Liver (tissue), 9 donors: ENCODE data around the gene MKKS. TPM values are rescaled to one million over a fixed set of nuclear protein-coding genes. Genes with fewer than 3 reads are reported as not detected.

ENCODE experiments used
- DNase-seq: peaks from one replicate; pipeline ENCODE4 v3.0.0-alpha.2; 2017; ENCODE audit warnings: low spot score
- H3K27ac ChIP-seq, 2 donors: one replicate each; pipeline ENCODE4 v1.7.0; 2013; ENCODE audit warnings: inconsistent platforms in 2 of 2, low read length in 2 of 2, control low read depth in 1 of 2, low read depth in 1 of 2, mild to moderate bottlenecking in 1 of 2
- H3K27me3 ChIP-seq, 4 donors: one replicate each; pipeline versions ENCODE4 v1.6.1 to v1.7.0; 2013; ENCODE audit warnings: low read length in 3 of 4, inconsistent platforms in 1 of 4, mild to moderate bottlenecking in 1 of 4, moderate library complexity in 1 of 4; ENCODE audit not compliant: control insufficient read depth in 4 of 4, insufficient read depth in 4 of 4
- H3K36me3 ChIP-seq, 4 donors: one replicate each; pipeline versions ENCODE4 v1.6.1 to v1.7.0; 2013; ENCODE audit warnings: low read length in 3 of 4, mild to moderate bottlenecking in 3 of 4, low read depth in 1 of 4, moderate library complexity in 1 of 4; ENCODE audit not compliant: control insufficient read depth in 4 of 4, insufficient read depth in 3 of 4
- H3K4me1 ChIP-seq, 4 donors: one replicate each; pipeline versions ENCODE4 v1.6.1 to v1.7.0; 2013; ENCODE audit warnings: low read length in 3 of 4, mild to moderate bottlenecking in 3 of 4, moderate library complexity in 1 of 4; ENCODE audit not compliant: control insufficient read depth in 4 of 4, insufficient read depth in 4 of 4
- H3K4me3 ChIP-seq, 3 donors: one replicate each; pipeline versions ENCODE4 v1.6.1 to v1.7.0; 2013; ENCODE audit warnings: low read length in 3 of 3, control low read depth in 1 of 3, low read depth in 1 of 3, mild to moderate bottlenecking in 1 of 3
- H3K9ac ChIP-seq, 2 donors: one replicate each; pipeline ENCODE4 v1.7.0; 2013; ENCODE audit warnings: low read length in 2 of 2, mild to moderate bottlenecking in 2 of 2, moderate library complexity in 2 of 2, control low read depth in 1 of 2, low read depth in 1 of 2
- H3K9me3 ChIP-seq, 4 donors: one replicate each; pipeline versions ENCODE4 v1.6.1 to v1.7.0; 2013; ENCODE audit warnings: low read length in 3 of 4; ENCODE audit not compliant: control insufficient read depth in 4 of 4
- ATF3 ChIP-seq: IDR thresholded peaks from 2 replicates; pipeline ENCODE4 v1.6.1; 2016; ENCODE audit warnings: antibody characterized with exemption
- CTCF ChIP-seq: fragments of 150-350 bp; IDR thresholded peaks from 2 replicates; pipeline ENCODE4 v1.5.1; 2017; ENCODE audit warnings: improper control_type of control experiment, low read depth, low read length; ENCODE audit not compliant: missing input control
- EGR1 ChIP-seq, 2 donors: IDR thresholded peaks; 2 replicates each; pipeline ENCODE4 v1.6.1; 2016 to 2018; ENCODE audit warnings: antibody characterized with exemption in 2 of 2, low read depth in 2 of 2
- FOXA1 ChIP-seq: IDR thresholded peaks from 2 replicates; pipeline ENCODE4 v1.6.1; 2016; ENCODE audit warnings: antibody characterized with exemption
- HNF4A ChIP-seq, 2 donors: conservative IDR thresholded peaks; 2 replicates each; pipeline ENCODE4 v1.6.1; 2016; ENCODE audit warnings: antibody characterized with exemption in 2 of 2, mild to moderate bottlenecking in 2 of 2
- HNF4G ChIP-seq: IDR thresholded peaks from 2 replicates; pipeline ENCODE4 v1.6.1; 2016; ENCODE audit warnings: antibody characterized with exemption
- MAX ChIP-seq: IDR thresholded peaks from 2 replicates; pipeline ENCODE4 v1.6.1; 2016; ENCODE audit warnings: antibody characterized with exemption
- RAD21 ChIP-seq, 2 donors: IDR thresholded peaks; 2 replicates each; pipeline ENCODE4 v1.6.1; 2016; ENCODE audit warnings: antibody characterized with exemption in 2 of 2, mild to moderate bottlenecking in 2 of 2
- REST ChIP-seq: IDR thresholded peaks from 2 replicates; pipeline ENCODE4 v1.6.1; 2016; ENCODE audit warnings: antibody characterized with exemption, mild to moderate bottlenecking
- SP1 ChIP-seq: IDR thresholded peaks from 2 replicates; pipeline ENCODE4 v1.6.1; 2018; ENCODE audit warnings: antibody characterized with exemption, mild to moderate bottlenecking
- TAF1 ChIP-seq: conservative IDR thresholded peaks from 2 replicates; pipeline ENCODE4 v1.6.1; 2016; ENCODE audit warnings: antibody characterized with exemption, mild to moderate bottlenecking
- ZBTB33 ChIP-seq: IDR thresholded peaks from 2 replicates; pipeline ENCODE4 v1.6.1; 2016; ENCODE audit warnings: antibody characterized with exemption
- WGBS: extraction: QIAGEN DNeasy Blood & Tissue Kit; methylation state at CpG from one replicate; pipeline ENCODE4 v1.1.7; 2013; 5-methylcytosine and 5-hydroxymethylcytosine counted together
- polyA plus RNA-seq, 2 donors: library from polyadenylated mRNA; stranded (reverse) in 1 of 2; unstranded in 1 of 2; fragments of 200-250 nt in 1 of 2; fragments of >200 nt in 1 of 2; fragmentation: Nextera tagmentation in 1 of 2; extraction: Ambion mirVana in 1 of 2; gene quantifications; one replicate each; pipeline versions ENCODE4 v1.2.1 to v1.2.3, GENCODE V29; 2013 to 2015
- total RNA-seq, 2 donors: library from RNA; depleted of rRNA; stranded (reverse); fragments of >200 nt; gene quantifications; one replicate each; pipeline ENCODE4 v1.2.3, GENCODE V29; 2014
- donor health status: healthy.
- donor health status: healthy.
- donor health status: healthy.
- donor health status: healthy.
- donor health status: healthy.

Gene MKKS
- total and polyA plus RNA-seq, 4 donors, result 8.3 to 19.1 (median 14.7) TPM

GRCh38 chr20:10433014-10433622, 904 bp downstream of the MKKS start:
- 46% methylated on average over 30 of the region's 30 CpGs for WGBS
- peak overlapping the region; percentile 4 to 99 for H3K9ac ChIP-seq
- no peaks in the 10 kb centered on the region for H3K36me3 ChIP-seq
- H3K27ac ChIP-seq, result peak overlapping the region; percentile 83 to 98
- no peaks in the 10 kb centered on the region for H3K9me3 ChIP-seq
- H3K27me3 ChIP-seq, result no peaks in the 10 kb centered on the region
- peak overlapping the region; percentile 80 to 96 (median 91) for H3K4me3 ChIP-seq
- DNase-seq, result no peak
- peaks cover 4 to 37% (median 24%) of the 10 kb centered on the region in 4 donors for H3K4me1 ChIP-seq
- TF ChIP-seq HNF4G, result no peak
- no peak for TF ChIP-seq SP1
- no peak for TF ChIP-seq MAX
- no peak for TF ChIP-seq CTCF
- TF ChIP-seq EGR1 (IDR thresholded peaks at IDR 0.05; ENCODE audit: low read depth in 2 of 2), result no peak
- TF ChIP-seq ATF3, result no peak

- H3K36me3 ChIP-seq, result no peaks in the 10 kb centered on the region
- TF ChIP-seq ZBTB33 (no peak), TAF1 (no peak), FOXA1 (no peak), REST (no peak), HNF4A (conservative IDR thresholded peaks at IDR 0.05) (no peak), RAD21 (IDR thresholded peaks at IDR 0.05) (no peak), EGR1 (IDR thresholded peaks at IDR 0.05; ENCODE audit: low read depth in 2 of 2) (no peak), HNF4G (no peak)
- no peaks in the 10 kb centered on the region for H3K9me3 ChIP-seq
- no peak overlapping the region for H3K4me3 ChIP-seq
- no peak for DNase-seq
- no peaks in the 10 kb centered on the region for H3K27me3 ChIP-seq
- H3K27ac ChIP-seq, result no peak overlapping the region
- whole genome bisulfite sequencing, result 64% methylated on average over 1 of the region's 1 CpG
- H3K9ac ChIP-seq, result no peak overlapping the region
- H3K4me1 ChIP-seq, result peaks cover 4 to 43% (median 25%) of the 10 kb centered on the region in 4 donors
Measured at GRCh38 chr20:10432079-10432478, 1.9 kb downstream of the MKKS start.
